Stimulated activated memory B cell treated with anti-CD40 and anti-IgM and Interleukin-4, amounts not matched to agents 10 μg/mL and 1 μg/mL and 100 μg/mL, for 72 hours (primary cell): Measurements from ENCODE around the gene TTBK1.

ENCODE experiments used
- ATAC-seq: fragments of 150-1000 bp; cut with Tn5 transposase; 2 replicates; pipeline ENCODE4 v1.10.0; 2021
- H3K27ac Mint-ChIP-seq: one replicate; pipeline ENCODE4 v1.8.0; 2022; ENCODE audit warnings: mild to moderate bottlenecking, mixed read lengths
- H3K27me3 Mint-ChIP-seq: one replicate; pipeline ENCODE4 v1.8.0; 2022; ENCODE audit warnings: mixed read lengths
- H3K36me3 Mint-ChIP-seq: one replicate; pipeline ENCODE4 v1.8.0; 2022; ENCODE audit warnings: mixed read lengths
- H3K4me1 Mint-ChIP-seq: one replicate; pipeline ENCODE4 v1.8.0; 2022; ENCODE audit warnings: mixed read lengths
- H3K4me3 Mint-ChIP-seq: one replicate; pipeline ENCODE4 v1.8.0; 2022; ENCODE audit warnings: mild to moderate bottlenecking, moderate library complexity, mixed read lengths
- H3K9me3 Mint-ChIP-seq: one replicate; pipeline ENCODE4 v1.8.0; 2022; ENCODE audit warnings: mixed read lengths

The TTBK1 gene

GRCh38 chr6:43336382-43336781 is 93.1 kb downstream of the TTBK1 start:
- Mint-ChIP-seq H3K4me3 (no peak overlapping the region), H3K9me3 (no peaks in the 10 kb centered on the region), H3K36me3 (peaks cover 32% of the 10 kb centered on the region), H3K4me1 (peaks cover 42% of the 10 kb centered on the region), H3K27me3 (no peaks in the 10 kb centered on the region), H3K27ac (no peak overlapping the region)
- ATAC-seq, result no peak
